SH-SY5Y (cell line): ENCODE data around the gene HS6ST3.

Experiments
- GATA2 ChIP-seq: IDR thresholded peaks from 2 replicates; pipeline ENCODE4 v1.6.1; 2011; ENCODE audit warnings: mild to moderate bottlenecking, low read depth, low read length
- GATA3 ChIP-seq: IDR thresholded peaks from 2 replicates; pipeline ENCODE4 v1.6.1; 2011; ENCODE audit warnings: low read depth, mild to moderate bottlenecking, low read length, moderate library complexity

DNA sequence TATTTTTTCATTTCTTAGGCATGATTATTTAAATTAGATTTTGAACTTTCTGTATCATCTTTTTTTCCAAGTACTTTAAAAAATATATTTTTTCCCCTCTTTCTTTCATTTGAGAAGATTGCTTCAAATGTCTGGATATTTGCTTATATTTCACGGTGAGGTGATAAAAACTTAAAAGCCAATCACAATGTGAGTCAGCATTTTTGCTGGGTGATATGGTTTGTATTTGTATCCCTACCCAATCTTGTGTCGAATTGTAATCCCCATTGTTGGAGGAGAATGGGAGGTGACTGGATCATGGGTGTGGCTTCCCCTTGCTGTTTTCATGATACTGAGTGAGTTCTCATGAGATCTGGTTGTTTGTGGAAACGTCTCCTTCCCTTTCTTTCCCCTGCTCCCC lies 583.9 kb downstream of the HS6ST3 start:
- no peak for TF ChIP-seq GATA3
- no peak for TF ChIP-seq GATA2
